HCT116 (cell line): ENCODE data around the gene TMEM184A. TPM values are rescaled to one million over a fixed set of nuclear protein-coding genes. Genes with fewer than 3 reads are reported as not detected.

Experiments
- ATAC-seq: fragments of 200-7000 bp; cut with Tn5 transposase; 2 replicates; pipeline ENCODE4 v1.9.1; 2020; ENCODE audit warnings: mild to moderate bottlenecking, moderate library complexity
- BruUV-seq: library from RNA; stranded (reverse); fragments of 400-500 nt; replicated peaks from 2 replicates; lab custom pipeline; 2021; lab: Mats Ljungman, UMichigan
- CTCF ChIA-PET: fragments of 300-600 bp; sonication (Branson Sonifier 250); formaldehyde crosslinking; loops from one replicate; lab custom pipeline; 2021; ENCODE audit warnings: antibody characterized with exemption; lab: Charles Lee
- POLR2A ChIA-PET: fragments of 300-600, 350-600 bp; sonication (Branson Sonifier 250); formaldehyde crosslinking; loops from one replicate; lab custom pipeline; 2021; ENCODE audit warnings: antibody characterized with exemption; lab: Charles Lee
- RAD21 ChIA-PET, 2 experiments: fragments of 300-600 bp; sonication (Branson Sonifier 250); formaldehyde crosslinking; loops; one replicate each; lab custom pipeline; 2023; ENCODE audit warnings: low total read pairs in 2 of 2; ENCODE audit not compliant: uncharacterized antibody in 2 of 2, unreplicated experiment in 2 of 2, low non-redundant PET in 1 of 2; lab: Charles Lee
- DNase-seq: peaks from one replicate; pipeline ENCODE4 v3.0.0-alpha.2; 2010; ENCODE audit warnings: low read depth, low spot score
- H2AFZ ChIP-seq: fragments of 200-600 bp; shearing (Covaris generic), sonication (generic); 2 replicates; pipeline ENCODE4 v1.6.1; 2017; ENCODE audit warnings: low read depth, mixed run types, mixed read lengths, antibody characterized with exemption, low read length; ENCODE audit not compliant: poor library complexity, severe bottlenecking
- H3K27ac ChIP-seq: 2 replicates; pipeline ENCODE4 v1.5.1; 2012; ENCODE audit warnings: low read depth, low read length
- H3K27me3 ChIP-seq: fragments of 200-600 bp; sonication (generic); 2 replicates; pipeline ENCODE4 v1.6.1; 2016; ENCODE audit warnings: mixed run types, low read length, mixed read lengths; ENCODE audit not compliant: insufficient read depth
- H3K36me3 ChIP-seq, 2 experiments: fragments of 200-500 bp in 1 of 2; fragments of 200-600 bp in 1 of 2; sonication (Bioruptor generic) in 1 of 2; sonication (generic) in 1 of 2; 2 replicates each; pipeline versions ENCODE4 v1.5.1 to v1.6.1; 2014 to 2016; ENCODE audit warnings: low read length in 2 of 2, inconsistent platforms in 1 of 2, mixed read lengths in 1 of 2, mixed run types in 1 of 2; ENCODE audit not compliant: insufficient read depth in 2 of 2, control insufficient read depth in 1 of 2
- H3K4me1 ChIP-seq, 2 experiments: fragments of 200-600 bp in 1 of 2; sonication (generic) in 1 of 2; 2 replicates each; pipeline versions ENCODE4 v1.5.1 to v1.6.1; 2012 to 2017; ENCODE audit warnings: low read length in 2 of 2, inconsistent platforms in 1 of 2, mild to moderate bottlenecking in 1 of 2, mixed read lengths in 1 of 2, mixed run types in 1 of 2, moderate library complexity in 1 of 2; ENCODE audit not compliant: insufficient read depth in 2 of 2, control insufficient read depth in 1 of 2
- H3K4me2 ChIP-seq: fragments of 200-600 bp; sonication (generic); 2 replicates; pipeline ENCODE4 v1.6.1; 2017; ENCODE audit warnings: mixed run types, low read length, mixed read lengths
- H3K4me3 ChIP-seq, 2 experiments: fragments of 200-600 bp in 1 of 2; sonication (generic) in 1 of 2; replicated peaks in 1 of 2; 2 replicates each; pipeline ENCODE4 v1.5.1; 2011 to 2016; ENCODE audit warnings: low read length in 2 of 2, control low read depth in 1 of 2, low read depth in 1 of 2, mild to moderate bottlenecking in 1 of 2, mixed read lengths in 1 of 2, mixed run types in 1 of 2
- H3K79me2 ChIP-seq: fragments of 200-600 bp; sonication (generic); 2 replicates; pipeline ENCODE4 v1.6.1; 2017; ENCODE audit warnings: mild to moderate bottlenecking, mixed run types, low read length, moderate library complexity, mixed read lengths; ENCODE audit not compliant: insufficient read depth
- H3K9ac ChIP-seq: fragments of 200-600 bp; sonication (generic); 2 replicates; pipeline ENCODE4 v1.6.1; 2016; ENCODE audit warnings: low read length, mixed read lengths
- H3K9me2 ChIP-seq: fragments of 200-600 bp; sonication (generic), shearing (Covaris generic); 2 replicates; pipeline ENCODE4 v1.6.1; 2017; ENCODE audit warnings: mixed run types, mild to moderate bottlenecking, moderate library complexity; ENCODE audit not compliant: insufficient read depth
- H3K9me3 ChIP-seq, 2 experiments: fragments of 200-500 bp in 1 of 2; fragments of 200-600 bp in 1 of 2; sonication (Bioruptor generic) in 1 of 2; sonication (generic) in 1 of 2; 2 replicates each; pipeline ENCODE4 v1.6.1; 2014 to 2017; ENCODE audit warnings: low read length in 2 of 2, mixed read lengths in 2 of 2, inconsistent platforms in 1 of 2, low read depth in 1 of 2, mild to moderate bottlenecking in 1 of 2, mixed run types in 1 of 2, moderate library complexity in 1 of 2; ENCODE audit not compliant: control insufficient read depth in 1 of 2, insufficient read depth in 1 of 2
- H4K20me1 ChIP-seq: fragments of 200-600 bp; sonication (generic), shearing (Covaris generic); 2 replicates; pipeline ENCODE4 v1.6.1; 2017; ENCODE audit warnings: mixed run types, mild to moderate bottlenecking, moderate library complexity; ENCODE audit not compliant: insufficient read depth
- CBX3 ChIP-seq: IDR thresholded peaks from 2 replicates; pipeline ENCODE4 v1.6.1; 2012; ENCODE audit warnings: low read depth
- CEBPB ChIP-seq: IDR thresholded peaks from 2 replicates; pipeline ENCODE4 v1.6.1; 2012; ENCODE audit warnings: low read depth
- EGR1 ChIP-seq: IDR thresholded peaks from 2 replicates; pipeline ENCODE4 v1.6.1; 2012; ENCODE audit warnings: low read depth
- EZH2phosphoT487 ChIP-seq: fragments of 200-600 bp; IDR thresholded peaks from 2 replicates; pipeline ENCODE4 v1.6.1; 2018; ENCODE audit warnings: antibody characterized with exemption, borderline replicate concordance
- FOSL1 ChIP-seq: IDR thresholded peaks from 2 replicates; pipeline ENCODE4 v1.6.1; 2012; ENCODE audit warnings: low read depth
- JUND ChIP-seq: IDR thresholded peaks from 2 replicates; pipeline ENCODE4 v1.6.1; 2012
- POLR2A ChIP-seq: IDR thresholded peaks from 2 replicates; pipeline ENCODE4 v1.7.0; 2011; ENCODE audit warnings: borderline replicate concordance; ENCODE audit not compliant: insufficient read depth, insufficient read length; ENCODE audit errors: extremely low read depth
- POLR2AphosphoS5 ChIP-seq: IDR thresholded peaks from 2 replicates; pipeline ENCODE4 v1.6.1; 2011; ENCODE audit warnings: mild to moderate bottlenecking, low read depth, low read length, moderate library complexity
- YY1 ChIP-seq: IDR thresholded peaks from 2 replicates; pipeline ENCODE4 v1.6.1; 2011; ENCODE audit warnings: low read length, low read depth, moderate library complexity, mild to moderate bottlenecking; ENCODE audit not compliant: insufficient replicate concordance; ENCODE audit errors: extremely low read depth
- ZBTB33 ChIP-seq: IDR thresholded peaks from 2 replicates; pipeline ENCODE4 v1.6.1; 2011; ENCODE audit warnings: mild to moderate bottlenecking, low read length, moderate library complexity; ENCODE audit not compliant: insufficient replicate concordance; ENCODE audit errors: extremely low read depth
- intact Hi-C: fragments of 100-400 bp; cut with micrococcal nuclease; formaldehyde crosslinking; loops from 2 replicates; pipeline ENCODE4 v1.10.0; 2022
- total RNA-seq: library from RNA; stranded (reverse); gene quantifications from one replicate; pipeline ENCODE4 v1.2.1, GENCODE V29; 2021; ENCODE audit not compliant: unreplicated experiment

Gene TMEM184A
- total RNA-seq, 1 experiment from 2014 or later, result 34.8 TPM

- Histone ChIP-seq H3K4me1 (no peaks in the 10 kb centered on the region), H2AFZ (no peak overlapping the region), H3K9ac (no peak overlapping the region), H3K27ac (no peak overlapping the region), H3K9me2 (no peaks in the 10 kb centered on the region), H3K36me3 (no peaks in the 10 kb centered on the region), H3K9me3 (no peaks in the 10 kb centered on the region), H3K27me3 (peaks cover 4% of the 10 kb centered on the region; the same call in 1 of the 2 replicates), H3K79me2 (no peaks in the 10 kb centered on the region), H3K4me3 (no peak overlapping the region), H3K4me2 (no peak overlapping the region), H4K20me1 (no peaks in the 10 kb centered on the region)
- ChIA-PET RAD21 (no interaction called here), POLR2A (no interaction called here), CTCF (no interaction called here)
- DNase-seq (no peak), ATAC-seq (no peak)
- intact Hi-C loops, result no loop called here
- no peak for TF ChIP-seq EZH2phosphoT487
- no peak for TF ChIP-seq EGR1
- no peak for TF ChIP-seq YY1
- TF ChIP-seq ZBTB33, result no peak
- no peak for TF ChIP-seq CBX3
- no peak for TF ChIP-seq FOSL1
- no peak for TF ChIP-seq CEBPB
- no peak for TF ChIP-seq POLR2A
- no TSS peak for BruUV-seq
Observed at GRCh38 chr7:1595636-1596035, 39.6 kb upstream of the TMEM184A start.

GRCh38 chr7:1595027-1595426 lies 39.0 kb upstream of the TMEM184A start:
- RAD21 ChIA-PET, result no interaction called here
- POLR2A ChIA-PET, result no interaction called here
- no peak overlapping the region for H3K4me2 ChIP-seq
- H2AFZ ChIP-seq, result no peak overlapping the region
- H3K27me3 ChIP-seq, result peaks cover 7% of the 10 kb centered on the region; the same call in 1 of the 2 replicates
- no peak overlapping the region for H3K27ac ChIP-seq
- DNase-seq, result no peak
- CTCF ChIA-PET, result no interaction called here
- no peaks in the 10 kb centered on the region for H3K79me2 ChIP-seq
- no peak for TF ChIP-seq EZH2phosphoT487
- no peak for TF ChIP-seq POLR2AphosphoS5
- TF ChIP-seq JUND, result no peak
- H4K20me1 ChIP-seq, result no peaks in the 10 kb centered on the region
- H3K4me1 ChIP-seq, result no peaks in the 10 kb centered on the region
- H3K9ac ChIP-seq, result no peak overlapping the region
- no TSS peak for BruUV-seq
- no peak overlapping the region for H3K4me3 ChIP-seq
- no peak for ATAC-seq
- H3K9me3 ChIP-seq, result no peaks in the 10 kb centered on the region
- H3K9me2 ChIP-seq, result no peaks in the 10 kb centered on the region
- no peaks in the 10 kb centered on the region for H3K36me3 ChIP-seq
- intact Hi-C loops, result no loop called here
